Kidney (tissue), 14 donors: Measurements from ENCODE around the gene AP1S1. TPM values are rescaled to one million over a fixed set of nuclear protein-coding genes. Genes with fewer than 3 reads are reported as not detected.

Experiments
- DNase-seq, 5 donors: peaks; one replicate each; pipeline ENCODE4 v3.0.0-alpha.2; 2013 to 2020
- FAIRE-seq: peaks from 2 replicates; lab custom pipeline; 2012; peaks lifted over from hg19 to GRCh38; lab: Jason Lieb, UNC
- H3K27ac ChIP-seq, 2 donors: one replicate each; pipeline ENCODE4 v1.7.0; 2013; ENCODE audit warnings: low read depth in 2 of 2, low read length in 2 of 2, inconsistent platforms in 1 of 2
- H3K27me3 ChIP-seq: one replicate; pipeline ENCODE4 v1.7.1; 2013; ENCODE audit warnings: low read length, inconsistent platforms; ENCODE audit not compliant: control insufficient read depth, insufficient read depth
- H3K36me3 ChIP-seq, 3 donors: one replicate each; pipeline versions ENCODE4 v1.7.0 to v1.7.1; 2013; ENCODE audit warnings: low read length in 3 of 3, control low read depth in 1 of 3, inconsistent platforms in 1 of 3; ENCODE audit not compliant: insufficient read depth in 3 of 3, control insufficient read depth in 2 of 3
- H3K4me1 ChIP-seq, 3 donors: one replicate each; pipeline versions ENCODE4 v1.7.0 to v1.7.1; 2013; ENCODE audit warnings: low read length in 3 of 3, inconsistent platforms in 1 of 3, low read depth in 1 of 3; ENCODE audit not compliant: control insufficient read depth in 2 of 3, insufficient read depth in 2 of 3
- H3K4me3 ChIP-seq, 3 donors: one replicate each; pipeline versions ENCODE4 v1.7.0 to v1.8.1; 2013; ENCODE audit warnings: low read length in 3 of 3, control low read depth in 1 of 3, inconsistent platforms in 1 of 3
- H3K9ac ChIP-seq, 3 donors: one replicate each; pipeline versions ENCODE4 v1.7.0 to v1.7.1; 2013; ENCODE audit warnings: low read length in 3 of 3, control low read depth in 1 of 3, inconsistent platforms in 1 of 3
- H3K9me3 ChIP-seq, 3 donors: one replicate each; pipeline versions ENCODE4 v1.7.0 to v1.7.1; 2013; ENCODE audit warnings: low read length in 3 of 3, control low read depth in 1 of 3, inconsistent platforms in 1 of 3; ENCODE audit not compliant: control insufficient read depth in 2 of 3, insufficient read depth in 1 of 3
- intact Hi-C: fragments of 100-400 bp; cut with DNase I; formaldehyde crosslinking; loops from one replicate; pipeline ENCODE4 v1.11.1; 2022
- polyA plus RNA-seq: library from polyadenylated mRNA; stranded (reverse); fragments of 350-450 nt; fragmentation: Illumina TruSeq; extraction: RNeasy Lipid Tissue Mini Kit (QIAGEN cat#74804); gene quantifications from one replicate; pipeline ENCODE4 v1.2.3, GENCODE V29; 2014; ENCODE audit warnings: low read depth, low replicate concordance; ENCODE audit not compliant: insufficient read depth
- total RNA-seq: library from RNA; stranded (reverse); fragmentation: NEBNext Ultra II Directional; extraction: Animal tissue kit (Norgen Biotek cat#: 25700); gene quantifications from one replicate; pipeline ENCODE4 v1.2.1, GENCODE V29; 2021
- TF ChIP-seq, protein P1 (sequence below): IDR thresholded peaks from 3 replicates; pipeline ENCODE4 v1.5.1; 2012; ENCODE audit warnings: mild to moderate bottlenecking, moderate library complexity, borderline replicate concordance; ENCODE audit not compliant: insufficient read depth; ENCODE audit errors: extremely low read depth
- donor health status: control.
- donor health status: control.
- donor health status: control.
- donor health status: control.
- donor health status: control.
- donor health status: DM: yes; HTN: yes; CAD: no.
- donor health status: Normal renal cell carcinoma (clear cell type).

Gene AP1S1
- total and polyA plus RNA-seq, 2 donors from 2014 or later = 50.4 to 133 TPM

DNA sequence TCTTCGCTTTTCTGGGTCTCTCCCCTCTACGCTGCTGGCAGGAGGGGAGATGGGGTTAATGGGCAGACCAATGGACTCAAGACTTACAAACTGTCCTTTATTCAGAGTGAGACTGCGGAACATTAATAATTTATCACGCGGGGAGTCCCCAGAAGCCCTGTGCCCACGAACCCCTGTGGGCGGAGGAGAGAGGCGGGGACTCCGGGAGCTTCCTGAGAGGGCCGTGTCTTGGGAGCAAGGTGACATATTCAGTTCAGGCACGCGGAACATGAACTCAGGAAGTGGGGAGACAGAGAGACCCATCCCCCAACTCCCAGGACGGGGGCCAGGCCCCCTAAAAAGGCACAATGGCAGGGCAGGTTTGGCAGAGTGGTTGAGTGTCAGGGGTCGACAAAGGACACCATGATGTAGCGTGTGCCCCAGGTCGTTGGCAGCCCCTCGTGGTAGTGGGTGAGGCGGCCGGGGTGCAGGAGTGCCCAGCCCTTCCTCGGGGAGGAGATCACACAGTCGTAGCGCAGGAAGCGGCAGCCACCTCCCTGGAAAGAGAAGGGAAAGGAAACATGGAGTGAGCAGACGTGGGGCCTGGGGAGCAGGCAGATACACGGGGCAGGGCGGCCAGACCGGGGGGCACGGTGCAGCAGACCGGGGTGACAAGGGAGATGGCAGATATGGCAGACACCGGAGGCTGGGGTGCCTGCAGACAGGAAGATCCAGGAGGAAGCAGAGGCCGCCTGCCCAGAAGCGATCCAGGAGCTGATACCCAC is 51.8 kb downstream of the AP1S1 start:
- no peak overlapping the region for H3K9ac ChIP-seq
- H3K9me3 ChIP-seq = no peaks in the 10 kb centered on the region
- H3K27ac ChIP-seq = no peak overlapping the region
- peaks cover 0 to 5% (median 0%) of the 10 kb centered on the region in 3 donors for H3K36me3 ChIP-seq
- FAIRE-seq (no peak), DNase-seq (no peak)
- intact Hi-C loops = no loop called here
- H3K4me3 ChIP-seq = no peak overlapping the region
- TF ChIP-seq, protein P1, sequence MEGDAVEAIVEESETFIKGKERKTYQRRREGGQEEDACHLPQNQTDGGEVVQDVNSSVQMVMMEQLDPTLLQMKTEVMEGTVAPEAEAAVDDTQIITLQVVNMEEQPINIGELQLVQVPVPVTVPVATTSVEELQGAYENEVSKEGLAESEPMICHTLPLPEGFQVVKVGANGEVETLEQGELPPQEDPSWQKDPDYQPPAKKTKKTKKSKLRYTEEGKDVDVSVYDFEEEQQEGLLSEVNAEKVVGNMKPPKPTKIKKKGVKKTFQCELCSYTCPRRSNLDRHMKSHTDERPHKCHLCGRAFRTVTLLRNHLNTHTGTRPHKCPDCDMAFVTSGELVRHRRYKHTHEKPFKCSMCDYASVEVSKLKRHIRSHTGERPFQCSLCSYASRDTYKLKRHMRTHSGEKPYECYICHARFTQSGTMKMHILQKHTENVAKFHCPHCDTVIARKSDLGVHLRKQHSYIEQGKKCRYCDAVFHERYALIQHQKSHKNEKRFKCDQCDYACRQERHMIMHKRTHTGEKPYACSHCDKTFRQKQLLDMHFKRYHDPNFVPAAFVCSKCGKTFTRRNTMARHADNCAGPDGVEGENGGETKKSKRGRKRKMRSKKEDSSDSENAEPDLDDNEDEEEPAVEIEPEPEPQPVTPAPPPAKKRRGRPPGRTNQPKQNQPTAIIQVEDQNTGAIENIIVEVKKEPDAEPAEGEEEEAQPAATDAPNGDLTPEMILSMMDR = no peak
- H3K4me1 ChIP-seq = peaks cover 0 to 2% (median 0%) of the 10 kb centered on the region in 3 donors
- H3K27me3 ChIP-seq = peaks cover 5% of the 10 kb centered on the region

DNA sequence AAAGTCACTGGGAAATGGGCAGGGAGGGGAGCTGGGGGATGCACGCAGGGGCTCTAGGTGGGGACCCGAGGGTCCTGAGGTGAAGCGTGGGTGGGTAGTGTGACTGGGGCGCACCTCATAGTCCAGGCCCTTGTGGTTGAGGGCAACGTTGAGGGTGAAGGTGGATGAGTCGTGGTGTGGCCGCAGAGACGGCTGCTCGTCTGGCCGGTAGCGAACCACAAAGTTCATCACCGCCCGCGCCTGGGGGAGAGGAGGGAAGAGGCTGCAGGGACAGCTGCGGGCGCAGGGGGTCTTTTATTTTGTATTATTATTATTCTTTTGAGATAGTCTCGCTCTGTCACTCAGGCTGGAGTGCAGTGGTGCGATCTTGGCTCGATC is 52.4 kb downstream of the AP1S1 start:
- H3K4me1 ChIP-seq = peaks cover 0 to 1% (median 0%) of the 10 kb centered on the region in 3 donors
- peaks cover 0 to 5% (median 0%) of the 10 kb centered on the region in 3 donors for H3K36me3 ChIP-seq
- no peak for DNase-seq
- H3K9me3 ChIP-seq = no peaks in the 10 kb centered on the region
- no peak for FAIRE-seq
- H3K27me3 ChIP-seq = peaks cover 5% of the 10 kb centered on the region
- intact Hi-C loops = no loop called here
- no peak overlapping the region for H3K4me3 ChIP-seq
- TF ChIP-seq, protein P1 = no peak
- H3K9ac ChIP-seq = no peak overlapping the region
- H3K27ac ChIP-seq = no peak overlapping the region

GRCh38 chr7:101207459-101207858 is 53.2 kb downstream of the AP1S1 start:
- TF ChIP-seq, protein P1 = no peak
- H3K36me3 ChIP-seq = peaks cover 0 to 9% (median 0%) of the 10 kb centered on the region in 3 donors
- intact Hi-C loops = no loop called here
- peaks cover 5% of the 10 kb centered on the region for H3K27me3 ChIP-seq
- no peak overlapping the region for H3K4me3 ChIP-seq
- DNase-seq (no peak), FAIRE-seq (no peak)
- H3K27ac ChIP-seq = no peak overlapping the region
- no peaks in the 10 kb centered on the region for H3K9me3 ChIP-seq
- no peak overlapping the region for H3K9ac ChIP-seq
- H3K4me1 ChIP-seq = no peaks in the 10 kb centered on the region

DNA sequence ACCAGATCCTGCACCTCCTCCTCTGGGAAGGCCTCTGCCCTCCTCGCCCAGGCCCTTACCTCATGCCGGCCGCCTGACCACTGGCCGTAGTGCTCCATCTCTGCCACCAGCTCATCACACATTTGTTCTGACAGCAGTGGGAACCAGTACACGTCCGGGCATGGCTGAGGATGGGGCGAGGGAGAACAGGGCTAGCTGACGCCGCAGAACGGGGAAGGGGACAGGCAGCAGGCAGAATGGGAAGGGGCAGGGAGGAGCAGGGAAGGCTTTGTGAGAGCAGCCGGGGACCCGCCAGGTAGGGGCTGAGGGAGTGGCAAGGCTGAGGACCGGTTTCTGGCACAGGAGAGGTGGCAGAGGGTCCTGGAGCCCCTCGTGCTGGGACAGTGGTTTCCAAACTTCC is 54.5 kb downstream of the AP1S1 start:
- no peaks in the 10 kb centered on the region for H3K4me1 ChIP-seq

More for the DNA sequence above, 54.5 kb downstream of the AP1S1 start:
- TF ChIP-seq, protein P1 = no peak
- intact Hi-C loops = no loop called here
- Histone ChIP-seq H3K36me3 (peaks cover 0 to 9% (median 0%) of the 10 kb centered on the region in 3 donors), H3K9ac (no peak overlapping the region), H3K9me3 (no peaks in the 10 kb centered on the region), H3K4me3 (no peak overlapping the region), H3K27ac (no peak overlapping the region), H3K27me3 (no peaks in the 10 kb centered on the region)
- DNase-seq = no peak
- no peak for FAIRE-seq
